Ramos (cell line): ENCODE measurements around the gene SASH1.

Experiments used
- in situ Hi-C: fragments of 300-500 bp; cut with MboI; formaldehyde crosslinking; loops from one replicate; pipeline ENCODE4 v1.14.3; 2022; ENCODE audit warnings: low sequenced_read_pairs; ENCODE audit not compliant: unreplicated experiment

The SASH1 gene

DNA sequence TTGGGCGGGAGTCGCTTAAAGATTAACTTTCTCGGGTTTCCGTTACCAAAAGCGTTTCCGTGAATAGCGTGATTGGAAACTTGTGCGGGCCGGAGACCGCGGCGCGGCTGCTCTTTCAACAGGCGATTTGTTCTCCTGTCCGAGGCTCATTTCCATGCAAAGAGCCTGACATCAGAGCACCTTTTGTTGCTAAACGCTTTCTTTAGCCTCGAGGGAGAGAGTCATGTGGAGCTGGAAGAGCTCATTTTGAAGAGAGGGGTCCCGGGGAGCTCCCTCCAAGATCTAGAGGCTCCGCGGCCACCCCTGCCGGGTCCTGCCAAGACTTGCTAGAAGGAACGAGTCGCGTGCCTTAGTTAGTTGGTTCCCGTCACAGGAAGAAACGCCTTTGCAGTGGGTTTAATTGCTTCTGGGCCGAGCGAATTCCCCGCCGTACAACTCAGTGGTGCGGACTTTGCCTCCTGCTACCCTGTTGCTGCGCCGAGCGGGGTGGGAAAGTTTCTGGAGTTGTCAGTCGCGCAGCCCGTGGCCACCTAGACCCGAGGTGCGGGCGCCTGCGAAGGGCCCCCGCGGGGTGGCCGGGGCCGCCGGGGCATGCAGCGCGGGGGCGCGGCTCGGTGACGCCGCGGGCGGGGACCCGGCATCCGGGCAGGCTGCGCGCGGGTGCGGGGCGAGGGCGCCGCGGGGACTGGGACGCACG is at the start of gene SASH1:
Gene SASH1 (plus strand): TSS at position 489 of the 697 bp plus-strand sequence. CDS start 230 bp downstream, outside the sequence.
- in situ Hi-C loops = no loop called here

DNA sequence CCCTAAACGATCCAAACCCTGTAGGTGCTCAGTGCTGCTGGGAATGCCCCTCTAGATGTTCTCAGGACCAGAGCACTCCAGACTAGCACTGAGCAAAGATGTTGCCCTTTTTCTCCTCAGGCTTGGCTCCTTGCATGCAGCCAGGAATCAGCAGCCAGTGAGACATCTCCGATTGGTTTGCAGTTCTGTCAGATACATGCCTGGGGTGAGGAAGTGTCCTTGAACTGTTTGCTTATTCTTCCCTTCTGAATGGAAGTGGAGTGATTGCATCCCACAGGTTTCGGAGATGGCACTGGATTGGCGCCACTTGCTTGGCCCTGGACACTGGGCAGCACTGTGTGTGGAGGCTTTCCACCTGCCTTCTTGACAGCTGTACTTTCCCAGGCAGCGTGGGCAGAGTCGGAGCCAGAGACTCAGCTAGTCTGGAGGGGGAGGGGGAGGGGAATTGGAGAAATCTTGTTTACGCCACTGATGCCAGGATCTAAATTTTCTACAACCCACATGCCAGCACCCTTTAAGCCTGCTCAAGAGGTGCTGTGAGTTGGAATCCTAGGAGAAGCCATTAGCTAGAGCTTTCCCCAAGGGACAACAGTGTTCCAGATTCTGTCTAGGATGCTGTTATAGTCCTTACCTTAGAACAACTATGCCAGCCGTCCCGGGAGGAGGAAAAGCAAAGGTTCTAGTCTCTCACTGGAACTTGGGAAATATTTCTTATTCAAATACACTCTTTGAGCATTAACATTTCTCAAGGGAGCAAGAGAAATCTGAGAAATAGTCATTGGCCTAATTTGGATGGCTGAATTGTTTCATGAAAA is 49.2 kb upstream of the SASH1 start:
- in situ Hi-C loops = no loop called here

DNA sequence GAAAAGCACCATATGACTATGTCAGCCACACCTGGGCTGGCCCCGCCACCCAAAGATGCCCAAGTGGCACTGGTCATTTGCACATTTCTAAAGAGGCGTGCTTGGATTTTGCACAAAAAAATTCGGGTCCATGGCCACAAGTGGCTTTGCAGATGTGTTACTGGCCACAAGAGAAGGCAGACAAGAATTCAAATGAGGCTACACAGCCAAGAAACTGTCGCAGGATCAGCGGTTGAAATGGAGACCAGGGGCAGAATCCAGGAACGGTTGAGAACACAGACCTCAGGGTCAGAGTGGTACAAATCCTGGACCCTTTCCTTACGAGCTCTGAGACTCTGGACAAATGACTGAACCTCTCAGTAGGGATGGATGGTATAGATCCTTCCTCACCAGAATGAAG is 48.6 kb upstream of the SASH1 start:
- in situ Hi-C loops = no loop called here

DNA sequence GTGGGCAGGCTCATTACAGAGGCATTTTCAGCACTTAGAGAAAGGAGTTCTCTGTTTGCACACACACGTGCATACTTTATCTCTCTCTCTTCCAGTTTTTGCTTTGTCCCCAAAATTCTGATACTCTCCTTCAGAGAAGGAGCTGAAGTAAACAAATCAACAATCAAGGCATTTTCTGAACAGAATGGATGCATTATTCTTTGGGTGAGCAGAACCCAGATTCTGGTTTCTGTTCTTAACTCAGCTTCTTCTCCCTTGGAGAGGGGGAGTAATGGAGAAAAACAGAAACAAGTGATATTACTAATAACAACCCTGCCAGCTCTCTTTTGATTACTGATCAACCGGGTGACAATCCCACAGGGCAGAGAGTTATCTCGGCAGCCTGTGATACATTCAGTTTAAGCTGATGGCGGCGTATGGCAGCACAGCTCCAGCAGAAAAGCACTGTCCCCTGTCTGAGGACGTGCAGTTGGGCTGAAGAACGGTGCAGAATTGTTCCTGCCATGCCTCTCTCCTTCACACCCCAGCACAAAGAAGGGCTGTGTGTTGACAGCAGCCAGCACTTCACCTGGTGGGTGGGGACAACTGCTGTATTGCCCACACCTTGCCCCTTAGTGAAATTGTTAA is 47.3 kb upstream of the SASH1 start:
- in situ Hi-C loops = no loop called here

DNA sequence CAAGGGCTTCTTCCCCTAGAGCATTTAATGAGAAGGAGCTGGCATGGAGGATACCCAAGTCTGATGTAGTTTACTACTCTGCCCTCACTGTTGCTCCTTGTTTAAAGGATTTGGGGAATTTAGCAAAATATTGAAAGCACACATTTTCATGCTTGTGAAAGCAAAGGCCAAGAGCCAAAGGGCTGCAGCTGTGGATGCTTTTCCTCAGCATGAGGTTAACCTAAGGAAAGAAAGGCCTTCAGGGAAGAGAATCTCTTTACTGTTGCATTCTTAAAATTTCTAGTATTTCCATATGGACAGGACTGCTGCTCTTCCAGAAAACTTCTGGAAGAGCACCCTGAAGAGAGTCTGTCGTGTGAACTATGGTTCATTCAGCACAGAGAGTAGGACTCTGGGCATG is 45.9 kb upstream of the SASH1 start:
- in situ Hi-C loops = no loop called here

DNA sequence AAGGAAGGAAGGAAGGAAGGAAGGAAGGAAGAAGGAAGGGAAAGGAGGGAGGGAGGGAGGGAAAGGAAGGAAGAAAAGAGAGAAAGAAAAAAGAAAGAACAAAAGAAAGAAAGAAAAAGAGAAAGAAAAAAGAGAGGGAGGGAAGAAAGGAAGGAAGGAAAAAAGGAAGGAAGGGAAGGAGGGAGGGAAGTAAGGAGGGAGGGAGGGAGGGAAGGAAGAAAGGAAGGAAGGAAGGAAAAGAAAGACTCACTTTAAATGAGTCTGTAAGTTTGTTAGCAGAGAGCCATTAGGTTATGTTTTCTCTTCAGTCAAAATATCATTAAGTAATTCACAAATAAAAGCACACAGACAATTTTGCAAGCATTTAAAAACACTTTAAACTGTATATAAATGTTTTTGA is 44.0 kb upstream of the SASH1 start:
- in situ Hi-C loops = no loop called here

DNA sequence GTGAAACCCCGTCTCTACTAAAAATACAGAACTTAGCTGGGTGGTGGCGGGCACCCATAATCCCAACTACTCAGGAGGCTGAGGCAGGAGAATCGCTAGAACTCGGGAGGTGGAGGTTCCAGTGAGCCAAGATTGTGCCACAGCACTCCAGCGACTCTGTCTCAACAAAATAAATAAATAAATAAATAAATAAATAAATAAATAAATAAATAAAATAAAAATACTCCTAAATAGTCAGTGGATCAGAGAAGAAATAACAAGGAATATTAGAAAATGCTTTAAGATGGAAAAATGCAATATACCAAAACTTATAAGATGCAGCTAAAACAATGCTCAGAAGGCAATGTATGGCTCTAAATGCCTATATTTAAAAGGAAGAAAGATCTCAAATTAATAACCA is 39.0 kb upstream of the SASH1 start:
- in situ Hi-C loops = no loop called here

DNA sequence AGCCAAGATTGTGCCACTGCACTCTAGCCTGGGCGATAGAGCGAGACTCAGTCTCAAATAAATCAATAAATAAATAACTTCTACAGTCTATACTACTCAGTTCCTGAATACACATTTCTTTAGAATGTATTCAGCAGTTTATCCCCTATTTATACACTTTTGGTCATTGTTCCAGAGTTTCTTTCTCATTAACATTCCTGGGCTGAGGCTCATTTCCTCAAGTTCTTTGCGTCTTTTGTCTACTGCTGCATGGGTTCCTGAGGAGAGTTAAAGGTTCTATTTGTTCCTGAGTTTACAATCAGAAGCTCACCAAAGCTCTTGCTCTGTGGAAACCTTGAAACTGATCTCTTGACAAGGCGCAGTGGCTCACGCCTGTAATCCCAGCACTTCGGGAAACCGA is 37.7 kb upstream of the SASH1 start:
- in situ Hi-C loops = no loop called here

DNA sequence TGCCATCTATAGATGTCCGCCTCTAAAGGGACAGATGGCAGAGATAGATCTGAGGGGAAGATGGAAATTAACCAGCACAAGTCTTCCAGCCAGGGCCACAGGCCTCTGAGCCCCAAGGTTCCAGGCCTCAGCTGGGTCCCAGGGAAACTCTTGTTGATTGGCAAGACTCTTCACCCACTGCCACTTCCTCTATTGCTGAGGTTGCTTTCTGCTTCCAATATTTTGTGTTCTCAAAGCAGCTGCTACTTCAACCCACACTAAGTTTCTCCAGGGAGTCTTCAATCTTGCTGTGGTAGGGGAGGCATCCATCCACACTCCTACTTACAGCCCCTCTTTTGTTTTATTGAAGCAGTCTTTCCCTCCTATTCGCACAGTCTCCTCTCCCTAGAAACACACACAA is 36.4 kb upstream of the SASH1 start:
- in situ Hi-C loops = no loop called here

DNA sequence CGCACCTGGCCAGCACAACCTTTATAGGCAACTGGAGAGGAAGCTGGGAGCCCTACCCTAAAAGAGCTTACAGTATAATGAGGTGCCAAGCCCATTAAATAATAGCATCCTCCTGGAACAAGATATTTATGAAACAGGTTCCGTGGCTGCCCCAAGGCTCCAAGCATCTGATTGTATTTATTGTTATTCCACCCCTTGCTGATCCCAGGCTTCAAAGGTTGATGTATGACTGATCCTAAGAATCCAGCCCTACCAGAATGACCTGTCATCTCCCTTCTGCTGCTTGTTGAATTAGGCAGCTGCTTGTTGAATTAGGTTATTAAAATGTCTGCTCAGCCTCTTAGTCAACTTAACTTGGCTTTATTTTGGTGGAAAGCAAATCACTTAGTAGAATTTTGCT is 35.2 kb upstream of the SASH1 start:
- in situ Hi-C loops = no loop called here

DNA sequence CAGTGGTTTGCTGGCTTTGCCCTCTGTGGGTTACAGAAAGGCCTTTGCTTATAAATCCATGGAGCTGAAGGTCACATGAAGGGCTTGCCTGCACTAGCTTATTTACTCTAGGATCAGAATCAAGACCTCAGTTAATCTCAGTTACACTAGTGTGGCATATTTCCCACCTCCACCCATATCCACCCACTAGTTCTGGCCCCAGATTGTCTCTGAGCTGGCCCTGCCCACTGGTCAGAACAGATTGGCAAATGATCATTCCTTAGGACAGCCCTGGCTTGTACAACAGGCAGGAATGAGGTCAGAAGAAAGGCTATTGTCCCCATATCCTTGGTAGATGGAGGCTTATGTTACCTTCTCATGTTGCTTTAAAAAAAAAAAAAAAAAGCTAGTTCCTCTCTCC is 33.3 kb upstream of the SASH1 start:
- in situ Hi-C loops = no loop called here

DNA sequence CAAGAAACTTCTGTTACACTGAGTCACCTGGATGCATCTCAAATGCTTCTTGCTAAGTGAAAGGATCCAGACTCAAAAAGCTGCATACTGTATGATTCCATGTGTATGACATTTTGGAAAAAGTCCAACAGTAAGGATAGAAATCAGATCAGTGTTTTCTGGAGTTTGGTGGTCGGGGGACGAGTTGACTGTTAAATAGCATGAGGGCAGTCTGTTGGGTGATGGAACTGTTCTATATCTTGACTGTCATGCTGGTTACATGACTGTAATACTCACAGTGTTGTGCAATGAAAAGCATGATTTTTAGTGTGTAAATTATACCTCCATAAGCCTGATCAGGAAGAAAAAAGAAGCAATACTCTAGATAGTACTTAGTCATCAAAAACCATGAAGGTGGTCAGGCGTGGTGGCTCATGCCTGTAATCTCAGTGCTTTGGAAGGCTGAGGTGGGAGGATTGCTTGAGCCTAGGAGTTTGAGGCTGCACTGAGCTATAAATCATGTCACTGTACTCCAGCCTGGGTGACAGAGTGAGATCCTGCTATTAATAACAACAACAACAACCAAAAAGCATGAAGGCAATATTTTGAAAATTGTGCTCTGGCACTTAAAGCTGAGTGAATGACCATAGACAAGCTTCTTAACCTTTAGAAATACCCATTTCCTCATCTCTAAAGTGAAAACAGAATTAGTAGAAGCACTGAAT is 30.5 kb upstream of the SASH1 start:
- in situ Hi-C loops = no loop called here

DNA sequence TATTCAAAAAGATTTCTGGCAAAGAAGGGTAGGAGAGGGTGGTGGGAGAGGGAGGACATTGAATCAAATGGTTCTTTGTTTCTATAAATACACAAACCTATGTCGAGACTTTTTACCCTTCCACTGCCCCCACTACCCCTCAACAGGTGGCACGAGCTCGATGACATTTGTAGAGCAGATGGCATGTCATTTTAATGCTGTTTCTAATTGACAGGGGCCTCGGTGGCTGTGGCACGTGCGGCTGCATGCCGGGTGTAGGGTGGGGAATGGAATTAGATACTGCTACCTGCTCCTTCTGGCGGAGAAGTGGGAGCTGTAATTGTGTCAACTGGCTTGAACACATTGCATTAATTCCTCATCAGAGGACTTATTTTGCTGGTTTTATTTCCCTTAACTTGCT is 29.1 kb upstream of the SASH1 start:
- in situ Hi-C loops = no loop called here

DNA sequence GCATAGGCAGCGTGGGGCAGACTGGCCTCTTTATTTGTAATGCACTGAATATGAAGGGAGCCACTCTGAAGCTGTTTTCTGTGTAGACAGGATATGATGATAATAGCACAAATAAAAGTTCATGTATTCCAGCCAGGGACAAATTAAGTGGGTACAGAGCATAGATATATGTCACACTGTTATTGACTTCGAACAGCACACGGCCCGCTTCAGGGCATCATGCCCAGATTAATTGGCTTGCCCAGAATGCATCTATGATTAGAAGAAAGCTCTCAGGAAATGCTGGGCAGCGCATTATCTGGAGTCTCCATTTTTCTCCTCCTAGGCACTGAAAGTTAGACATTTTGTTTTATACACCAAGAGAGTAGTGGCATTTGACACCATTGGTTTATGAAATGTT is 26.3 kb upstream of the SASH1 start:
- in situ Hi-C loops = no loop called here

DNA sequence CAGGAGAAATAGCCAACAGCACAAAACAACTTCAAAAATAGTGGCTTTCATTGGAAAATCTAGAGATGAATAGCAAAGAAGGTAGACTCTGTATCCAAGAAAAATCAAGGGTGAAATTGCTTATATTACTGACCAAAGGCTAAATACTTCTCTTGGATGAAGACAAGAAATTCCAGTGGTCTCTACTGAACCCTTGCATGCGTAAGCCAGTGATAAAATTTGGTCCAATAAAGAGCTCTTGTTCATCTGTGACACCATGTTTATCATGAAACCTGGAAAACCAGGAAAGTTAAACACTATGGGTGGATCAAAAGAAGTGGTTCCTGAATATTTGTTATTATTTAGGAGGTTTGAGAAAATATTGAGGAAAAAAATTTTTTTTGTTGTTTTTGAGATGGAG is 25.6 kb upstream of the SASH1 start:
- in situ Hi-C loops = no loop called here

DNA sequence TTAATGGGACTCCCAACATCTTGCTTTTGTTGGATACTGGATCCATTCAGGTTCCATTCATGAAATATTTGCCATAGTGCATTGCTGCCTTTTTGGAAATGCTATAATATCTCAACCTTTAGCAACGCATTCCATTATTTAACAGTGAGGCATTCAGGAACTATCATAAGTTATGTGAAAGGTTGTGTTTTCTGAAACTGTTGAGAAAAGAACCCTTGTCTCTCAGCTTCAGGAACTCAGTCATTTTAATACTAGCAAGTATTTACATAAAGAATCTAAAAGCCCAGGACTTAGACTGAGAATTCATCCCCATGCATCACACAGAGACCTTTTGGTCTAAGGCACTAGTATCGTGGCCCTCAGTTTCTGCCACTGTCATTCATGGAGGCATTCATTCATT is 24.9 kb upstream of the SASH1 start:
- in situ Hi-C loops = no loop called here

DNA sequence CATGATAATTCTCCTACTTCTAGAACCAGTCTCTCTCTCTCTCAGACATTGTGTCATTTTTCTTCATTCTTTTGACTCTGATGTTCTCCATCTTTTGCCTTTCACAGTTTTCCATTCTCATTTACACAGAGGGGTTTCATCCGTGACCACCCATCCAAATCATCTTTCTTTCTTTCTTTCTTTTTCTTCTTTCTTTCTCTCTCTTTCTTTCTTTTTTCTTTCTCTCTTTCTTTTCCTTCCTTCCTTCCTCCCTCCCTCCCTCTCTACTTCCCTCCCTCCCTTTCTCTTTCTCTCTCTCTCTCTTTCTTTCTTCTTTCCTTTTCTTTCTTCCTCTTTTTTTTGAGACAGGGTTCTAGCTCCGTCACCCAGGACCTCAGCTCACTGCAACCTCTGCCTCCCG is 19.9 kb upstream of the SASH1 start:
- in situ Hi-C loops = no loop called here

DNA sequence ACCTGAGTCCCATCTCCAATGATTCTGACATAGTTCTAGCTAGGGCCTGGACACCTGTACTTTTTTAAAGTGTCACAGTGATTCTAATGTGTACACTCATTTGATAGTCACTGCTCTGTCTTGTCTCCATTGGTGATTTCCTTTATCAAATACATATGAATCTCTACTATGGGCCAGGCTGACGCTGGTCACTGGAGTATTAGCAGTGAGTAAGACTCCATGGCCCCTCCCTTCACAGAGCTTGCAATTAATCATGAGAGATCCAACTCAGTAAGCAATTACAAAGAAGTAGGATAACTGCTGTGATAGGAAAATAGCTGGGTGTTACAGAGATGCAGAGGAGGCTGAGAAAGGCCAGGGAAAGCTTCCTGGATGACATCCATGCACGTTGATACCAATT is 19.3 kb upstream of the SASH1 start:
- in situ Hi-C loops = no loop called here

DNA sequence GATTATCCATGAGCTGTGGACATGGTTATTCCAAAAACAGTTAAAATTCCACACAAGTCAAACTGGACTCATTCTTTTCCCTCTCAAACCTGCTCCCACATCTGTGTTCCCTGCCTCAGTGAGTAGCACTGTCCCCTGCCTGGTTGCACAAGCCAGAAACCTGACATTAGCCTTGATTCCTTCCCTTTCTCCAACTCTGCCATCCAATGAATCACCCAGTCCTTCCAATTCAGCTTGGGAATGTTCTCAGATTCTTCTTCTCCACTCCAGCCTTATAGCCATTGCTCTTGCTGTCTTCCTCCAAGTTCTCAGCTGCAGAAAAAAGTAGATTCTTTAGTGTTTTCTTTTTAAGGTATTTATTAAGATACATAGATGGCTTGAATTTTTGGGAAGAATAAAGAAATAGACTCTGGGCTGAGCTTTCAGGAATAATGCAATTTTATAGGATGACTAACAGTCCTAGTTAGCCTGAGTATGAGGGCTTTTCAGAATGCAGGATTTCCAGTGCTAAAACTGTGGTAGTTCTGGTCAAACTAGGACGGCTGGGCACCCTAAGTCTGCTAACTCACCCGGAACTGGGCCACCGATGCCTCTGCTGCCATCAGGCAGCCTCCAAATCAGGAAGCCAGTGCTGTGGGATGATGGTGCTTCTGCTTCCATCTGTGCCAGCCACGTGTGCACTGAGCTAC is 18.2 kb upstream of the SASH1 start:
- in situ Hi-C loops = no loop called here

DNA sequence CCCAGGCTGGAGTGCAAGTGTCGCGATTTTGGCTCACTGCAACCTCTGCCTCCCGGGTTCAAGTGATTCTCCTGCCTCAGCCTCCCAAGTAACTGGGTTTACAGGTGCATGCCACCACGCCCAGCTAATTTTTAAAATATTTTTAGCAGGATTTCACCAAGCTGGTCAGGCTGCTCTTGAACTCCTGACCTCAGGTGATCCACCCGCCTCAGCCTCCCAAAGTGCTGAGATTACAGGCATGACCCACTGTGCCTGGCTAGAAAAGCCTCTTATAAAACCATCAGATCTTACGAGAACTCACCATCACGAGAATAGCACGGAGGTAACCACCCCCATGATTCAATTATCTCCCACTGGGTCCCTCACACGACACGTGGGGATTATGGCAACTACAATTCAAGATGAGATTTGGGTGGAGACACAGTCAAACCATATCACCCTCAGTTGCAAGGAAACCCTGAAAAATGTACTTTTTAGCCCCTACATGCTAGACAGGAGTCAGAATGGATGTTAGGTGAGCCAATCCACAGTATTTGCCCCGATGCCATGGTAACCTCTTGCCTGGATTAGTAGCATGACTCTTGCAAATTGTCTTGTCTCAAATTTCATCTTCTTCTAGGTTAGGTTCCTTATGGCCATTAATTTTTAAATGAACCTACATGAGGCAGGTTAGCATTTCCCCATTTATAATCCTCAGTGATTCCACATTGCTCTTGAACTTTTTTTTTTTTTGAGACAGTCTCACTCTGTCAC is 17.1 kb upstream of the SASH1 start:
- in situ Hi-C loops = no loop called here
